OCI-LY1 (cell line): ENCODE measurements around the gene DMWD.
"Not testable (repeated sequence)": the region's sequence is repeated elsewhere in the genome, so short reads cannot be mapped to it uniquely, and the experiment has no call there.

Experiments
- H2AFZ ChIP-seq: fragments of 200-600 bp; sonication (generic), shearing (Covaris generic); 2 replicates; pipeline ENCODE4 v1.6.0; 2014; ENCODE audit warnings: antibody characterized with exemption, mild to moderate bottlenecking, low read length
- H3F3A ChIP-seq: fragments of 200-600 bp; sonication (generic), shearing (Covaris generic); 2 replicates; pipeline ENCODE4 v1.6.0; 2014; ENCODE audit warnings: mild to moderate bottlenecking, antibody characterized with exemption, low read length, moderate library complexity; ENCODE audit not compliant: insufficient read depth
- H3K27ac ChIP-seq: fragments of 200-600 bp; sonication (generic); 2 replicates; pipeline ENCODE4 v1.5.1; 2014; ENCODE audit warnings: low read length, mixed run types, mild to moderate bottlenecking, low read depth; ENCODE audit not compliant: poor library complexity, severe bottlenecking
- H3K27me3 ChIP-seq: fragments of 200-600 bp; sonication (generic); 2 replicates; pipeline ENCODE4 v1.6.0; 2014; ENCODE audit warnings: antibody characterized with exemption, mild to moderate bottlenecking, low read length, moderate library complexity; ENCODE audit not compliant: insufficient read depth
- H3K36me3 ChIP-seq: fragments of 200-600 bp; sonication (generic); 2 replicates; pipeline ENCODE4 v1.6.1; 2014; ENCODE audit warnings: mild to moderate bottlenecking, antibody characterized with exemption, low read length, moderate library complexity, mixed read lengths; ENCODE audit not compliant: insufficient read depth
- H3K4me1 ChIP-seq: fragments of 200-600 bp; sonication (generic); 2 replicates; pipeline ENCODE4 v1.5.1; 2014; ENCODE audit warnings: mild to moderate bottlenecking, low read length, moderate library complexity; ENCODE audit not compliant: insufficient read depth, severe bottlenecking
- H3K4me2 ChIP-seq: fragments of 200-600 bp; sonication (generic), shearing (Covaris generic); 2 replicates; pipeline ENCODE4 v1.6.1; 2014; ENCODE audit warnings: low read length
- H3K4me3 ChIP-seq: fragments of 200-600 bp; sonication (generic); 2 replicates; pipeline ENCODE4 v1.5.1; 2014; ENCODE audit warnings: low read length, low read depth, mild to moderate bottlenecking, mixed read lengths; ENCODE audit not compliant: poor library complexity, severe bottlenecking
- H3K79me2 ChIP-seq: fragments of 200-600 bp; shearing (Covaris generic); 2 replicates; pipeline ENCODE4 v1.6.1; 2016; ENCODE audit warnings: mixed run types, low read length, mixed read lengths; ENCODE audit not compliant: insufficient read depth
- H3K9ac ChIP-seq: fragments of 200-600 bp; sonication (generic), shearing (Covaris generic); 2 replicates; pipeline ENCODE4 v1.6.1; 2014; ENCODE audit warnings: mild to moderate bottlenecking, low read length, mixed read lengths
- H3K9me2 ChIP-seq: fragments of 200-600 bp; sonication (generic), shearing (Covaris generic); 2 replicates; pipeline ENCODE4 v1.6.1; 2014; ENCODE audit warnings: low read depth, mild to moderate bottlenecking, low read length, mixed read lengths
- H3K9me3 ChIP-seq: fragments of 200-600 bp; shearing (Covaris generic); 2 replicates; pipeline ENCODE4 v1.6.1; 2014; ENCODE audit warnings: low read length, mixed read lengths
- H4K20me1 ChIP-seq: fragments of 200-600 bp; sonication (generic), shearing (Covaris generic); 2 replicates; pipeline ENCODE4 v1.6.0; 2016; ENCODE audit warnings: mild to moderate bottlenecking, low read length; ENCODE audit not compliant: insufficient read depth
- CTCF ChIP-seq: fragments of 200-600 bp; sonication (generic), shearing (Covaris generic); IDR thresholded peaks from 2 replicates; pipeline ENCODE4 v1.5.1; 2017; ENCODE audit warnings: mild to moderate bottlenecking, antibody characterized with exemption, low read length, moderate library complexity, mixed read lengths
- EZH2 ChIP-seq: fragments of 200-600 bp; sonication (generic), shearing (Covaris generic); IDR thresholded peaks from 2 replicates; pipeline ENCODE4 v1.8.0; 2017; ENCODE audit warnings: borderline replicate concordance, mixed run types, mild to moderate bottlenecking, antibody characterized with exemption, low read length, moderate library complexity, mixed read lengths

The DMWD gene

GRCh38 chr19:45753548-45753947 is 39.1 kb downstream of the DMWD start:
- H3K4me3 ChIP-seq, result no peak overlapping the region
- no peak overlapping the region for H2AFZ ChIP-seq
- no peak overlapping the region for H3K27ac ChIP-seq

GRCh38 chr19:45752639-45753038 is 40.0 kb downstream of the DMWD start:
- no peak for TF ChIP-seq CTCF
- no peak for TF ChIP-seq EZH2
- no peaks in the 10 kb centered on the region for H3K4me1 ChIP-seq
- H2AFZ ChIP-seq, result no peak overlapping the region
- no peak overlapping the region for H3K4me3 ChIP-seq
- no peak overlapping the region for H3K4me2 ChIP-seq
- H4K20me1 ChIP-seq, result no peaks in the 10 kb centered on the region
- no peak overlapping the region for H3K27ac ChIP-seq
- H3K36me3 ChIP-seq, result no peaks in the 10 kb centered on the region
- no peaks in the 10 kb centered on the region for H3F3A ChIP-seq
- H3K79me2 ChIP-seq, result no peaks in the 10 kb centered on the region
- H3K9me2 ChIP-seq, result no peaks in the 10 kb centered on the region
- H3K9ac ChIP-seq, result no peak overlapping the region
- H3K27me3 ChIP-seq, result peaks cover 4% of the 10 kb centered on the region; the same call in 1 of the 2 replicates
- H3K9me3 ChIP-seq, result no peaks in the 10 kb centered on the region

More at GRCh38 chr19:45753548-45753947, 39.1 kb downstream of the DMWD start:
- no peak overlapping the region for H3K9ac ChIP-seq
- no peaks in the 10 kb centered on the region for H3K9me2 ChIP-seq
- no peaks in the 10 kb centered on the region for H3K4me1 ChIP-seq
- no peaks in the 10 kb centered on the region for H3K36me3 ChIP-seq
- H4K20me1 ChIP-seq, result no peaks in the 10 kb centered on the region
- H3K4me2 ChIP-seq, result no peak overlapping the region
- no peak for TF ChIP-seq EZH2
- peak; percentile 36 for TF ChIP-seq CTCF
- no peaks in the 10 kb centered on the region for H3K9me3 ChIP-seq
- no peaks in the 10 kb centered on the region for H3K79me2 ChIP-seq
- no peaks in the 10 kb centered on the region for H3F3A ChIP-seq
- peaks cover 4% of the 10 kb centered on the region; the same call in 1 of the 2 replicates for H3K27me3 ChIP-seq

- H3K4me1 ChIP-seq, H3K27ac ChIP-seq, H2AFZ ChIP-seq, H3K9me2 ChIP-seq, H3K36me3 ChIP-seq, H3K9ac ChIP-seq, H3K79me2 ChIP-seq, H4K20me1 ChIP-seq, H3K4me2 ChIP-seq, H3K4me3 ChIP-seq, H3K27me3 ChIP-seq, H3K9me3 ChIP-seq, H3F3A ChIP-seq: not testable (repeated sequence)
Observed at GRCh38 chr19:45751483-45751882, 41.2 kb downstream of the DMWD start.

- H3K36me3 ChIP-seq, result no peaks in the 10 kb centered on the region
- H3K4me1 ChIP-seq, result no peaks in the 10 kb centered on the region
- no peaks in the 10 kb centered on the region for H3K9me3 ChIP-seq
- H3K9me2 ChIP-seq, result no peaks in the 10 kb centered on the region
- H2AFZ ChIP-seq, result no peak overlapping the region
- no peaks in the 10 kb centered on the region for H3F3A ChIP-seq
- TF ChIP-seq EZH2, result no peak
- TF ChIP-seq CTCF, result no peak
- no peak overlapping the region for H3K4me3 ChIP-seq
- H3K79me2 ChIP-seq, result no peaks in the 10 kb centered on the region
- no peak overlapping the region for H3K27ac ChIP-seq
- H3K9ac ChIP-seq, result no peak overlapping the region
- peaks cover 11% of the 10 kb centered on the region; the same call in 1 of the 2 replicates for H3K27me3 ChIP-seq
- no peak overlapping the region for H3K4me2 ChIP-seq
- H4K20me1 ChIP-seq, result no peaks in the 10 kb centered on the region
Observed at GRCh38 chr19:45747513-45747912, 45.1 kb downstream of the DMWD start.
